H4 (cell line): ENCODE results near the gene LRRC73. TPM values are rescaled to one million over a fixed set of nuclear protein-coding genes. Genes with fewer than 3 reads are reported as not detected.
"Not testable (repeated sequence)": the region's sequence is repeated elsewhere in the genome, so short reads cannot be mapped to it uniquely, and the experiment has no call there.

Source experiments
- DNase-seq: peaks from one replicate; pipeline ENCODE4 v3.0.0-alpha.2; 2015; ENCODE audit warnings: low spot score
- total RNA-seq: library from RNA; depleted of rRNA; stranded (reverse); fragments of >200 nt; shearing (Covaris generic); gene quantifications from 2 replicates; pipeline ENCODE4 v1.2.3, GENCODE V29; 2014

The LRRC73 gene
- total RNA-seq, 1 experiment from 2014 or later, result 1.0 TPM

GRCh38 chr6:43493230-43493629, 16.9 kb downstream of the LRRC73 start:
- no peak for DNase-seq

- DNase-seq, result no peak
Observed at GRCh38 chr6:43492673-43493072, 17.5 kb downstream of the LRRC73 start.

- no peak for DNase-seq
Observed at GRCh38 chr6:43491750-43492661, 18.1 kb downstream of the LRRC73 start.

GRCh38 chr6:43490523-43490939, 19.6 kb downstream of the LRRC73 start:
- no peak for DNase-seq

GRCh38 chr6:43489277-43490072, 20.7 kb downstream of the LRRC73 start:
- no peak for DNase-seq

GRCh38 chr6:43488667-43489276, 21.4 kb downstream of the LRRC73 start:
- no peak for DNase-seq

GRCh38 chr6:43481591-43482236, 28.4 kb downstream of the LRRC73 start:
- DNase-seq, result no peak

GRCh38 chr6:43481075-43481474, 29.1 kb downstream of the LRRC73 start:
- DNase-seq, result no peak

GRCh38 chr6:43478008-43478372, 32.2 kb downstream of the LRRC73 start:
- DNase-seq, result no peak

GRCh38 chr6:43477235-43478007, 32.7 kb downstream of the LRRC73 start, which contains the start of gene TJAP1:
TJAP1 (plus strand) TSS chr6:43477570; CDS start chr6:43499002, 21,432 bp downstream.
- DNase-seq, result peak; percentile 85

- DNase-seq, result no peak
Observed at GRCh38 chr6:43476746-43477145, 33.4 kb downstream of the LRRC73 start.

GRCh38 chr6:43475516-43475915, 34.6 kb downstream of the LRRC73 start:
- DNase-seq, result no peak

GRCh38 chr6:43472515-43472914, 37.6 kb downstream of the LRRC73 start:
- no peak for DNase-seq

GRCh38 chr6:43471399-43471798, 38.7 kb downstream of the LRRC73 start:
- no peak for DNase-seq

GRCh38 chr6:43469947-43470346, 40.2 kb downstream of the LRRC73 start:
- DNase-seq, result no peak

- DNase-seq, result no peak
Observed at GRCh38 chr6:43468748-43469681, 41.1 kb downstream of the LRRC73 start.

- DNase-seq, result no peak
Observed at GRCh38 chr6:43468240-43468639, 41.9 kb downstream of the LRRC73 start.

GRCh38 chr6:43467752-43468151, 42.4 kb downstream of the LRRC73 start:
- no peak for DNase-seq

GRCh38 chr6:43467265-43467664, 42.9 kb downstream of the LRRC73 start:
- not testable (repeated sequence) for DNase-seq

- DNase-seq, result no peak
Observed at GRCh38 chr6:43465948-43466347, 44.2 kb downstream of the LRRC73 start.
